ENCODE results near the gene USP31.

DNA sequence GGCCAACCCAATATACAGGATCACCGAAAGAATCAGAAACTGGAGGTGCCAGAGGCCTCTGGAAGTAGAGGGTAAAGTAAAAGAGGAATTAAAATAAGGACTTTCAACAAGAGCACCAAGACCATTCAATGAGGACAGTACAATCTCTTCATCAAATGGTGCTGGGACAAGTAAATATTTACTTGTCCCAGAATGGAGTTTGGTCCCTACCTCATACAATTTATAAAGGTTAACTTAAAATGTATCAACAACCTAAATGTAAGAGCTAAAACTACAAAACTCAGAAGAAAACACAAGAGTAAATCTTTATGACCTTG is 56.5 kb downstream of the USP31 start:
- TF ChIP-seq POLR2A (IDR thresholded peaks at IDR 0.05): no peak
- TF ChIP-seq, protein P1, sequence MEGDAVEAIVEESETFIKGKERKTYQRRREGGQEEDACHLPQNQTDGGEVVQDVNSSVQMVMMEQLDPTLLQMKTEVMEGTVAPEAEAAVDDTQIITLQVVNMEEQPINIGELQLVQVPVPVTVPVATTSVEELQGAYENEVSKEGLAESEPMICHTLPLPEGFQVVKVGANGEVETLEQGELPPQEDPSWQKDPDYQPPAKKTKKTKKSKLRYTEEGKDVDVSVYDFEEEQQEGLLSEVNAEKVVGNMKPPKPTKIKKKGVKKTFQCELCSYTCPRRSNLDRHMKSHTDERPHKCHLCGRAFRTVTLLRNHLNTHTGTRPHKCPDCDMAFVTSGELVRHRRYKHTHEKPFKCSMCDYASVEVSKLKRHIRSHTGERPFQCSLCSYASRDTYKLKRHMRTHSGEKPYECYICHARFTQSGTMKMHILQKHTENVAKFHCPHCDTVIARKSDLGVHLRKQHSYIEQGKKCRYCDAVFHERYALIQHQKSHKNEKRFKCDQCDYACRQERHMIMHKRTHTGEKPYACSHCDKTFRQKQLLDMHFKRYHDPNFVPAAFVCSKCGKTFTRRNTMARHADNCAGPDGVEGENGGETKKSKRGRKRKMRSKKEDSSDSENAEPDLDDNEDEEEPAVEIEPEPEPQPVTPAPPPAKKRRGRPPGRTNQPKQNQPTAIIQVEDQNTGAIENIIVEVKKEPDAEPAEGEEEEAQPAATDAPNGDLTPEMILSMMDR (IDR thresholded peaks at IDR 0.05): no peak

All from thyroid gland (tissue), 4 donors.